SK-N-SH treated with all-trans-retinoic acid at 6 μM for 48 hours (cell line): ENCODE measurements around the gene HSF2.

Experiments
- ATAC-seq: fragments of 200-7000 bp; cut with Tn5 transposase; 3 replicates; pipeline ENCODE4 v1.9.1; 2020; ENCODE audit warnings: mild to moderate bottlenecking, moderate library complexity
- GLIS3 ChIP-seq: fragments of 250-450 bp; sonication (Bioruptor Pico); IDR thresholded peaks from 2 replicates; pipeline ENCODE4 v1.5.0; 2020; ENCODE audit warnings: mild to moderate bottlenecking, moderate library complexity
- ISL1 ChIP-seq: fragments of 250-450 bp; sonication (Bioruptor Pico); IDR thresholded peaks from 2 replicates; pipeline ENCODE4 v2.1.2; 2022; ENCODE audit warnings: mild to moderate bottlenecking, moderate library complexity
- PPARA ChIP-seq: fragments of 250-450 bp; sonication (Bioruptor Pico); IDR thresholded peaks from 2 replicates; pipeline ENCODE4 v1.5.0; 2020; ENCODE audit warnings: mild to moderate bottlenecking, borderline replicate concordance
- TOX ChIP-seq: fragments of 250-450 bp; sonication (Bioruptor Pico); IDR thresholded peaks from 2 replicates; pipeline ENCODE4 v1.8.0; 2021; ENCODE audit warnings: mild to moderate bottlenecking, moderate library complexity, borderline replicate concordance
- ZFP3 ChIP-seq: fragments of 250-450 bp; sonication (Bioruptor Pico); IDR thresholded peaks from 2 replicates; pipeline ENCODE4 v1.5.0; 2020; ENCODE audit warnings: mild to moderate bottlenecking, moderate library complexity
- ZNF565 ChIP-seq: fragments of 450-650 bp; formaldehyde crosslinking; conservative IDR thresholded peaks from 2 replicates; pipeline ENCODE4 v1.5.0; 2020; ENCODE audit warnings: low read depth, mild to moderate bottlenecking, moderate library complexity
- ZNF70 ChIP-seq: fragments of 450-650 bp; formaldehyde crosslinking; IDR thresholded peaks from 2 replicates; pipeline ENCODE4 v1.5.0; 2020; ENCODE audit warnings: mild to moderate bottlenecking, moderate library complexity
- TF ChIP-seq, protein P1 (sequence below): fragments of 250-450 bp; sonication (Bioruptor Pico); IDR thresholded peaks from 2 replicates; pipeline ENCODE4 v1.5.1; 2020; ENCODE audit warnings: low read depth, mild to moderate bottlenecking, moderate library complexity

HSF2 gene

DNA sequence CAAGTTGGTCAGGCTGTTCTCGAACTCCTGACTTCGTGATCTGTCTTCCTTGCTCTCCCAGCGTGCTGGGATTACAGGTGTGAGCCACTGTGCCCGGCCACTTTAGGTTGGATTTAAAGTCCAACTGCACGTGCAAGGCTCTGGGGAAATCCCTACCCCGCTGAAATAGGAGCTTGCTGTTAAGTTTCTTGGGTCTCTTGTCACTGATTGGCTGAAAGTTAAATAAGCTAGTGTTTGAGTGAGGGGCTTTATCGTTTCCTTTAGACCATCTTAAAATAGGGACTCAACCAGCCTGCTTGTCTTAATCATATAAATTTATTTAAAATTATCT, 83.3 kb downstream of the HSF2 start:
- no peak for ATAC-seq
- TF ChIP-seq GLIS3 (CRISPR knock-in tag) (no peak), PPARA (CRISPR knock-in tag) (no peak), ZNF70 (no peak), ZNF565 (CRISPR knock-in tag) (no peak), TOX (no peak), ISL1 (CRISPR knock-in tag) (no peak), ZFP3 (no peak)
- TF ChIP-seq, protein P1, sequence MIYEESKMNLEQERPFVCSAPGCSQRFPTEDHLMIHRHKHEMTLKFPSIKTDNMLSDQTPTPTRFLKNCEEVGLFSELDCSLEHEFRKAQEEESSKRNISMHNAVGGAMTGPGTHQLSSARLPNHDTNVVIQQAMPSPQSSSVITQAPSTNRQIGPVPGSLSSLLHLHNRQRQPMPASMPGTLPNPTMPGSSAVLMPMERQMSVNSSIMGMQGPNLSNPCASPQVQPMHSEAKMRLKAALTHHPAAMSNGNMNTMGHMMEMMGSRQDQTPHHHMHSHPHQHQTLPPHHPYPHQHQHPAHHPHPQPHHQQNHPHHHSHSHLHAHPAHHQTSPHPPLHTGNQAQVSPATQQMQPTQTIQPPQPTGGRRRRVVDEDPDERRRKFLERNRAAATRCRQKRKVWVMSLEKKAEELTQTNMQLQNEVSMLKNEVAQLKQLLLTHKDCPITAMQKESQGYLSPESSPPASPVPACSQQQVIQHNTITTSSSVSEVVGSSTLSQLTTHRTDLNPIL (CRISPR knock-in tag) = no peak
- TF ChIP-seq, all 23 proteins: peak for 0
